ENCODE data around the gene DCTN2.
"Not testable (repeated sequence)": the region's sequence is repeated elsewhere in the genome, so short reads cannot be mapped to it uniquely, and the experiment has no call there.

Gene DCTN2

DNA sequence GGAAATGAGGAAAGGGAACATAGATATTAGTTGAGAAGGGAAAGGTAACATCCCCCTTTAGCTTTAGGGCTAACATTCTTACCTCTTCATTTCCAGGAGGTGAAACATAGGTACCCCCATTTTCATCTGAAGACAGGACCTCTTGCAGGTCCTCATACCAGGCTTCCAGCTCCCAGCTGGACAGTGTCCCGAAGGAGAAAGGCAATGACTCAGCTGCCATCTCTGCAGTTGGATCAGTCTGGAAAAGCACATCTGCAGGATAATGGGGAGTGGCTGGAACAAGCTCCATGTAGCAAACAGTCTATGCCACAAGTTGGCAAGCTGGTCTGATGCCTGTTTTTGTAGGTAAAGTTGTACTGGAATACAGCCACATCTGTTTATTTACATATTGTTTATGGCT lies 29.8 kb downstream of the DCTN2 start:
- no peak for DNase-seq (ENCODE audit: low read depth in 4 of 4, low spot score in 1 of 4)

DNA sequence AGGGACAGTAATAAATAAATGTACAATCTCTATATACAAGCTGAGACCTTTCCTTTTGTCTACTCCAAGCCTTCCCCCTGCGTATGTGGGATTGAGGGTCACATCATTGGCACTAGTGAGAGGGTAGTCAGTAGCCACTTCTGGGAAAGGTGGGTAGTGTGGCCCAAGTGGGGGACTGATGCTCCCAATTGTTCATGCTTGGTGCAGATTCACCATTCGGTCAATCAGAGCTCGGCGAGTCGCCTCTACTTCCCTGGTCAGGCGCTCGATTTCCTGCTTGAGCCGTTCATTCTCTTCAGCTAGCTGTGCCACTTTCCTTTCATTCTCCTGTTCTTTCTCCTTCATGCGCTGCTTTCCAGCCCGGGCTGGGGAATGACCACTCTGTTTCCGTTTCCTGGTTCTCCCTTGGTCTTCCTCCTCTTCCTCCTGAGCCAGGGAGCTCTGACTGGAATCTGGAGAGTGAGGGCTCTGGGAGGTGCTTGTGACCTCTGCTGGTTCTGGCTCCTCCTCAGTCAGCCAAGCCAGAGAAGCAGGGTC lies 30.3 kb downstream of the DCTN2 start:
- DNase-seq (ENCODE audit: low read depth in 4 of 4, low spot score in 1 of 4), result no peak

DNA sequence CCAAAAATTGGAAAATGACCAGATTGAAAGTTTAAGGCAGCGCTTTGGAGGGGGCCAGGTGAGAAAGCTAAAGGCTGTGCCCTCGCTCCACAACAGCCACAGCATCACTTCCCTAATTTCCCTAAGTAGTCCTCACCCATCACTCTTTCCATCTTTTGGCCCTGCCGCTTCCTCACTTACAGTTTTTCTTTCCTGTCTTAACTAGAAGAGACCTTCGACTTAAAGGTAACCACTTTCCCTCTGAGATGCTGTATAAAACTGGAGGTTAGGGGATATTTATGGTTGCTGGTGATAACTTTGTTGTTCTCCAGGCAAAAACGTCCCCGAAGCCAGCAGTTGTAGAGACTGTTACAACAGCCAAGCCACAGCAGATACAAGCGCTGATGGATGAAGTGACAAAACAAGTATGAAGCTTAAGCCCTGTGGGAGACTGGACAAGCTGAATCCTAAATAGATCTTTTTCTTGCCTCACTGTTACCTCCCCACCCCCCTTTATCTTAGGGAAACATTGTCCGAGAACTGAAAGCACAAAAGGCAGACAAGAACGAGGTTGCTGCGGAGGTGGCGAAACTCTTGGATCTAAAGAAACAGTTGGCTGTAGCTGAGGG lies 31.0 kb downstream of the DCTN2 start:
- no peak for DNase-seq (ENCODE audit: low read depth in 4 of 4, low spot score in 1 of 4)

DNA sequence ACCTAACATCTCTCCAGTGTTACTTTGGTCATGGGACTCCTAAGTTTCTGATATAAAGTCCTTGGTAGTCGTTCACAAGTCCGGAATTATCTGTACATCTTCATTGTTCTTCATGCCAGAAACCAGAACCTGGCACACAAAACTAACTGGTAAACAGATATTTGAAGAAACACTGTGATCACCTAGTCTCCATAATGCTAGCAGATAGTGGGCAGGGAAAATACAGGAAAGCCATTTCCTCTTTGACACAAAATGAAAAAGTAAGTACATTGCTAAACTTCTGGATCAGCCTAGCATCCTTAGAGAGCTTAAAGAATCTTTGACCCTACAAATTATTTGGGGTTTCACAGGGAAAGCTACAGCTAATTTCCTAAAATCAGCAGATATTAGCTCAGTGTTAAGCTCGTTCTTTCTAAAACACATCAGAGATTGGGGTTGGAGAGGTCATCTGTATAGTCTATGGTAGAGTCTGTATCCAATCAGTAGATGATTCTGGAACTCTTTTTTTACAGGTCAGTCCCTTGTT lies 31.5 kb downstream of the DCTN2 start:
- no peak for DNase-seq (ENCODE audit: low read depth in 4 of 4, low spot score in 1 of 4)

DNA sequence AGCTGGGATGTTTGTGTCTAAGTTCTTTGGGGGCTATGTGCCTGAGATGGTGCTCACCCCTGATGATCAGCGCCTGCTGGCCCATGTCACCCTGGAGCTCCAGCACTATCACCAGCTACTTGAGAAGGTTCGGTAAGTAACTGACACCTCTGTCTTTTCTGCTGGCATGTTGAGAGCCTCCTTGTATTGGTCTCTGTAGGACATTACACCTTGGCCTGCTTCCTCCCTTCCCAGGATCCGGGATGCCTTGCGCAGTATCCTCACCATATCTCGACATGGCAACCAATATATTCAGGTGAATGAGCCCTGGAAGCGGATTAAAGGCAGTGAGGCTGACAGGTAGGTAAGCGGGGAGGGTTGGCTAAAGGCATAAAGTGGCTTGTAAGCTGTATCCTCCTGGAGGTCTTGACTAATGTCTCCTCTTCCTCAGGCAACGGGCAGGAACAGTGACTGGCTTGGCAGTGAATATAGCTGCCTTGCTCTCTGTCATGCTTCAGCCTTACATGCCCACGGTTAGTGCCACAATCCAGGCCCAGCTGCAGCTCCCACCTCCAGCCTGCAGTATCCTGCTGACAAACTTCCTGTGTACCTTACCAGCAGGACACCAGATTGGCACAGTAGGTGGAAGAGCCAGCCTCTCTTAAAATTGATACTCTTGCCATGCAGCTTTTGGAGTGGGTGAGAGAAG lies 32.1 kb downstream of the DCTN2 start:
- DNase-seq (ENCODE audit: low read depth in 4 of 4, low spot score in 1 of 4), result no peak

- not testable (repeated sequence) for DNase-seq (ENCODE audit: low read depth in 4 of 4, low spot score in 1 of 4)
Measured at GRCh38 chr12:57514246-57514645, 32.7 kb downstream of the DCTN2 start.

- not testable (repeated sequence) for DNase-seq (ENCODE audit: low read depth in 4 of 4, low spot score in 1 of 4)
Measured at GRCh38 chr12:57513677-57514076, 33.3 kb downstream of the DCTN2 start.

- no peak for DNase-seq (ENCODE audit: low read depth in 4 of 4, low spot score in 1 of 4)
Measured at GRCh38 chr12:57513266-57513665, 33.7 kb downstream of the DCTN2 start.

DNA sequence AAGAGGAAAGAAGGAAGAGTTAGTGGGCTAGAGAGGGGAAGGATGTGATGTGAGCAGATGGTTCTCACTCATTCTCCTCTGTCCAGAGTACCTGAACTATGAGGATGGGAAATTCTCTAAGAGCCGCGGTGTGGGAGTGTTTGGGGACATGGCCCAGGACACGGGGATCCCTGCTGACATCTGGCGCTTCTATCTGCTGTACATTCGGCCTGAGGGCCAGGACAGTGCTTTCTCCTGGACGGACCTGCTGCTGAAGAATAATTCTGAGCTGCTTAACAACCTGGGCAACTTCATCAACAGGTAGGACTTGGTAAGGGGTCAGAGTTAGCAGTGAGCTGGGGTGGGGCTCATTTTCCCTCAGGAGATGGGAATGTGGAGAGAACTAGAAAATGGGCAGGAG lies 34.3 kb downstream of the DCTN2 start:
- DNase-seq (ENCODE audit: low read depth in 4 of 4, low spot score in 1 of 4), result no peak

GRCh38 chr12:57511588-57512325 lies 35.2 kb downstream of the DCTN2 start:
- no peak for DNase-seq (ENCODE audit: low read depth in 4 of 4, low spot score in 1 of 4)

DNA sequence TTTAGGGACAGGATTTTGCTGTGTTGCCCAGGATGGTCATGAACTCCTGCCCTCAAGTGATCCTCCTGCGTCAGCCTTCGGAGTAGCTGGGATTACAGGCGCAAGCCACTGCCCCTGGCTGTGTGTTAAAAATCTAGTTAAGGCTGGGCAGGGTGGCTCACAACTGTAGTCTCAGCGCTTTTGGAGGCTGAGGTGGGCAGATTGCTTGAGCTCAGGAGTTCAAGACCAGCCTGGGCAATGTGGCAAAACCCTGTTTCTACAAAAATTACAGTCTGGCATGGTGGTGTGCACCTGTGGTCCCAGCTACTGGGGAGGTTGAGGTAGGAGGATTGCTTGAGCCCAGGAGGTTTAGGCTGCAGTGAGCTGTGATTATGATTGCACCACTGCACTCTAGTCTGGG lies 35.8 kb downstream of the DCTN2 start:
- no peak for DNase-seq (ENCODE audit: low read depth in 4 of 4, low spot score in 1 of 4)

DNA sequence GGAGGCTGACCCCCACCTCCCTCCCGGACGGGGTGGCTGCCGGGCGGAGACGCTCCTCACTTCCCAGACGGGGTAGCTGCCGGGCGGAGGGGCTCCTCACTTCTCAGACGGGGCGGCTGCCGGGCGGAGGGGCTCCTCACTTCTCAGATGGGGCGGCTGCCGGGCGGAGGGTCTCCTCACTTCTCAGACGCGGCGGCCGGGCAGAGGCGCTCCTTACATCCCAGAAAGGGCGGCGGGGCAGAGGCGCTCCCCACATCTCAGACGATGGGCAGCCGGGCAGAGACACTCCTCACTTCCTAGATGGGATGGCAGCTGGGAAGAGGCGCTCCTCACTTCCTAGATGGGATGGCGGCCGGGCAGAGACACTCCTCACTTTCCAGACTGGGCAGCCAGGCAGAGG lies 39.2 kb downstream of the DCTN2 start:
- DNase-seq (ENCODE audit: low read depth in 4 of 4, low spot score in 1 of 4), result not testable (repeated sequence)

DNA sequence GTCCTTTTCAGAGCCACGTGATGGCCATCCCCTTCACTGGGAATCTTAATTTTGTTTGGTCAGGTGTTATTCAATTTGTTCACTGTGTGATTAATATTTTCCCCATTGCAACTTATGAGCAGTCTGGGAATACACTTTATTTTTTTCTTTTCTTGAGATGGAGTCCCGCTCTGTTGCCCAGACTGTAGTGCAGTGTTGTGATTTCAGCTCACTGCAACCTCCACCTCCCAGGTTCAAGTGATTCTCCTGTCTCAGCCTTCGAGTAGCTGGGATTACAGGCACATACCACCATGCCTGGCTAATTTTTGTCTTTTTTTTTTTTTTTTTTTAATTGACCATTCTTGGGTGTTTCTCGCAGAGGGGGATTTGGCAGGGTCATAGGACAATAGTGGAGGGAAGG lies 40.5 kb downstream of the DCTN2 start:
- not testable (repeated sequence) for DNase-seq (ENCODE audit: low read depth in 4 of 4, low spot score in 1 of 4)

DNA sequence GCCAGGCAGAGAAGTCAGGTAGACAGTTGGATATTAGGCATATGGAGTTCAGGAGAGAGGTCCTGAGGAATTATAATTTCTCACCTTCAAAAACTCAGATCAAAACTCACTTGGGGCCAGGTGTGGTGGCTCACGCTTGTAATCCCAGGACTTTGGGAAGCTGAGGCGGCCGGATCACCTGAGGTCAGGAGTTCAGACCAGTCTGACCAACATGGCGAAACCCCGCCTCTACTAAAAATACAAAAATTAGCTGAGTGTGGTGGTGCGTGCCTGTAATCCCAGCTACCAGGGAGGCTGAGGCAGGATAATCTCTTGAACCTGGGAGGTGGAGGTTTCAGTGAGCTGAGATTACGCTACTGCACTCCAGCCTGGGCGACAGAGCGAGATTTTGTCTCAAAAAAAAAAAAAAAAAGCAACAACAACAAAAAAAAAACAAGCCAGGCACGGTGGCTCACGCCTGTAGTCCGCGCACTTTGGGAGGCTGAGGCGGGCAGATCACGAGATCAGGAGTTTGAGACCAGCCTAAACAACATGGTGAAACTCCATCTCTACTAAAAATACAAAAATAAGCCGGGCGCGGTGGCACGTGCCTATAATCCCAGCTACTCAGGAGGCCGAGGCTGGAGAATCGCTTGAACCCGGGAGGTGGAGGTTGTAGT lies 44.6 kb downstream of the DCTN2 start:
- not testable (repeated sequence) for DNase-seq (ENCODE audit: low read depth in 4 of 4, low spot score in 1 of 4)

DNA sequence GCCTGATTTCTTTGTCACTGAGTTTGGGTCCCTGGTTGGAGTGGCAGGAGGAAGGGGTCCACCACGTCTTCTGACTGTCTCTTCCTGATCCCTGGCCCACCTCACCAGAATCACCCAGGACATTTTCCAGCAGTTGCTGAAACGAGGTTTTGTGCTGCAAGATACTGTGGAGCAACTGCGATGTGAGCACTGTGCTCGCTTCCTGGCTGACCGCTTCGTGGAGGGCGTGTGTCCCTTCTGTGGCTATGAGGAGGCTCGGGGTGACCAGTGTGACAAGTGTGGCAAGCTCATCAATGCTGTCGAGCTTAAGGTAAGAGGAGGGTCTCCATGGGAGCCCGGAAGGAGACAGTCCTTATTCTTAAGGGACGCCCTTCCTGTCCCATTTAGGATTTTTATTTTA lies 46.8 kb downstream of the DCTN2 start:
- DNase-seq (ENCODE audit: low read depth in 4 of 4, low spot score in 1 of 4), result no peak

- DNase-seq (ENCODE audit: low read depth in 4 of 4, low spot score in 1 of 4), result no peak
Measured at GRCh38 chr12:57498571-57498970, 48.4 kb downstream of the DCTN2 start.

- no peak for DNase-seq (ENCODE audit: low read depth in 4 of 4, low spot score in 1 of 4)
Measured at GRCh38 chr12:57498132-57498502, 48.9 kb downstream of the DCTN2 start.

- no peak for DNase-seq (ENCODE audit: low read depth in 4 of 4, low spot score in 1 of 4)
Measured at GRCh38 chr12:57497223-57498131, 49.5 kb downstream of the DCTN2 start.

DNA sequence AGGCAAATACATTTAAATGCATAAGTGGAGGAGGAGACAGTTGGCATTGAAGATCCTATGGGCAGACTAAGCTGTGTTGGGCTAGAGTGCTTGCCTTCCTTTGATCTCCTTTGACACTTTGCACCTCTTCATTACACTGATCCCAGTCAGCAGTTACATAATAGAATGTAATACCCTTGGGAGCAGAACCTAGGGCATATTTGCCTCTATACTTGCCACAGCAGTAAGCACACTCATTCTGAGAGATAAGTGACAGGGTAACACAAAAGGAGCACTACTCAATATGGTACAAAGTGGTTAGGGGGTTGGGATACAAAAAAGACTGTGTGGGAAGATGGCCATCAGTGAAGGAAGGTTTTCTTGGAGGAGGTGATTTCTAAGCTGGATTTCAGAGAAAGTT lies 50.2 kb downstream of the DCTN2 start:
- DNase-seq (ENCODE audit: low read depth in 4 of 4, low spot score in 1 of 4), result no peak

DNA sequence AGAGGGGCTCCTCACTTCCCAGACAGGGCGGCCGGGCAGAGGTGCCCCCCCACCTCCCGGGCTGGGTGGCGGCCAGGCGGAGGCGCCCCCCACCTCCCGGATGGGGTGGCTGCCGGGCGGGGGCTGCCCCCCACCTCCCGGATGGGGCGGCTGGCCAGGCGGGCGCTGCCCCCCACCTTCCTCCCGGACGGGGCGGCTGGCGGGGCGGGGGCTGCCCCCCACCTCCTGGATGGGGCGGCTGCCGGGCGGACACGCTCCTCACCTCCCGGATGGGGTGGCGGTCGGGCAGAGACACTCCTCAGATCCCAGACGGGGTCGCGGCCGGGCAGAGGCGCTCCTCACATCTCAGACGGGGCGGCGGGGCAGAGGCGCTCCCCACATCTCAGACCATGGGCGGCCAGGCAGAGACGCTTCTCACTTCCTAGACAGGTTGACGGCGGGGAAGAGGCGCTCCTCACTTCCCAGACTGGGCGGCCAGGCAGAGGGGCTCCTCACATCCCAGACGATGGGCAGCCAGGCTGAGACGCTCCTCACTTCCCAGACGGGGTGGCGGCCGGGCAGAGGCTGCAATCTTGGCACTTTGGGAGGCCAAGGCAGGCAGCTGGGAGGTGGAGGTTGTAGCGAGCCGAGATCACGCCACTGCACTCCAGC lies 51.8 kb downstream of the DCTN2 start:
- DNase-seq (ENCODE audit: low read depth in 4 of 4, low spot score in 1 of 4), result not testable (repeated sequence)
